Peyer's patch (tissue), 4 donors: ENCODE data around the gene MINAR1.

Experiments used
- CTCF ChIP-seq, 6 experiments: fragments of 450-650 bp in 4 of 6; fragments of 200-600 bp in 2 of 6; sonication (generic) in 1 of 6; IDR thresholded peaks; one replicate each; pipeline ENCODE4 v1.5.1; 2017 to 2019; ENCODE audit warnings: antibody characterized with exemption in 6 of 6, mild to moderate bottlenecking in 3 of 6, moderate library complexity in 1 of 6
- POLR2A ChIP-seq, 2 donors: fragments of 450-650 bp; IDR thresholded peaks; one replicate each; pipeline ENCODE4 v1.5.1; 2017; ENCODE audit warnings: antibody characterized with exemption in 2 of 2, mild to moderate bottlenecking in 2 of 2, moderate library complexity in 2 of 2

GRCh38 chr15:79436037-79436780 lies 4.1 kb downstream of the MINAR1 start:
- no peak for TF ChIP-seq POLR2A (IDR thresholded peaks at IDR 0.05)
- TF ChIP-seq CTCF (IDR thresholded peaks at IDR 0.05) = no peak
